ENCODE results near the gene LLGL2. TPM values are rescaled to one million over a fixed set of nuclear protein-coding genes. Genes with fewer than 3 reads are reported as not detected.

LLGL2 gene
- total and polyA plus RNA-seq, 10 of the 15 experiments (the other 5 are each of a cell fraction or from before 2014, with no cell fraction given), result 0.21 to 9.9 (median 4.5) TPM

DNA sequence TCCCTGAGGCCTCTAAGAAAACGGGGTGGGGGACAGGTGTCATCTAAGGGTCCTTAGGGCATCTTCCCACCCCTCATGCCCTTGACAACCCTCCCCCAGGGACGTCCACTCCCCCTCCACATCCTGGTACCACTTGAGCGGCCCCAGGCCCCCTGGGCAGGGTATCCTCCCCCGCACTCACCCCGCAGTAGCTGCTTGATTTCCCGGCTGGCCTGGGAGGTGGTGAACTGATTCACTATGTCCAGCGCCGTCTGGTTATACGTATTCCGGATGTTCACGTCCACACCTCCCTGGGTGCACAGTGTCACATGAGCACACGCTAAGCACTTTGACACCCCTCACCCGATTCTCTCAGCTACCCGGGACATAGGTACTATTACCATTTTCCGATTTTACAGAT is 19.9 kb upstream of the LLGL2 start:
- 59% methylated on average over 14 of the region's 15 CpGs for WGBS (ENCODE audit: insufficient coverage, insufficient replicate concordance, low lambda C conversion rate, missing lambda C conversion rate)
- no peaks in the 10 kb centered on the region for H3K79me2 ChIP-seq (ENCODE audit: control insufficient read depth, insufficient read depth, low read length)
- TF ChIP-seq FOXM1 (IDR thresholded peaks at IDR 0.05; ENCODE audit: low read depth, low read length) (no peak), GATAD2B (conservative IDR thresholded peaks at IDR 0.05; ENCODE audit: low read depth) (no peak), NFXL1 (IDR thresholded peaks at IDR 0.05; ENCODE audit: borderline replicate concordance) (no peak), TBL1XR1 (IDR thresholded peaks at IDR 0.05; ENCODE audit: low read depth, low read length) (no peak), ZNF274 (IDR thresholded peaks at IDR 0.05; ENCODE audit: insufficient read depth, insufficient read length) (no peak), EZH2 (IDR thresholded peaks at IDR 0.05; ENCODE audit: borderline replicate concordance, control insufficient read depth, low read depth, low read length) (no peak), NFIC (IDR thresholded peaks at IDR 0.05; ENCODE audit: low read depth, low read length) (no peak), YY1 (IDR thresholded peaks at IDR 0.05; ENCODE audit: low read depth, low read length) (no peak)
- TF ChIP-seq, protein P1, sequence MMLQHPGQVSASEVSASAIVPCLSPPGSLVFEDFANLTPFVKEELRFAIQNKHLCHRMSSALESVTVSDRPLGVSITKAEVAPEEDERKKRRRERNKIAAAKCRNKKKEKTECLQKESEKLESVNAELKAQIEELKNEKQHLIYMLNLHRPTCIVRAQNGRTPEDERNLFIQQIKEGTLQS (IDR thresholded peaks at IDR 0.05; ENCODE audit: borderline replicate concordance, extremely low read depth, low read depth, low read length), result no peak
- intact Hi-C loops (cut with micrococcal nuclease; ENCODE audit: unreplicated experiment), result no loop called here
- H3K4me3 ChIP-seq, result no peak overlapping the region
- no peak overlapping the region for H3K27ac ChIP-seq (ENCODE audit: control insufficient read depth, insufficient read depth)
- ATAC-seq, result no peak
- no peak overlapping the region for H3K4me2 ChIP-seq (ENCODE audit: control insufficient read depth, insufficient read depth)
- ChIA-PET SMC1A (ENCODE audit: uncharacterized antibody, unreplicated experiment) (interaction anchor here (1.4 kb wide), 1 partner anchor 77 kb away, joined by 5 read pairs; no protein-coding TSS in a partner anchor), CTCF (interaction anchor here (1.5 kb wide), 1 partner anchor 11 kb away, joined by 6 read pairs; the partner anchor contains the start of gene TSEN54), RAD21 (ENCODE audit: unreplicated experiment) (no interaction called here), POLR2A (interaction anchor here (0.6 kb wide), 1 partner anchor 22 kb away, joined by 3 read pairs; no protein-coding TSS in a partner anchor)
- BruUV-seq (replicated peaks), result no TSS peak
- H3K9me3 ChIP-seq (replicated peaks; ENCODE audit: control insufficient read depth, insufficient read depth, low read length), result no peaks in the 10 kb centered on the region
- H3K9ac ChIP-seq (ENCODE audit: control insufficient read depth, insufficient read depth, low read length), result no peak overlapping the region
- DNase-seq (ENCODE audit: low read depth, low spot score), result no peak
- no peak for FAIRE-seq
- no peak overlapping the region for H2AFZ ChIP-seq (ENCODE audit: control insufficient read depth, low read depth, low read length)
- no peaks in the 10 kb centered on the region for H4K20me1 ChIP-seq (ENCODE audit: control insufficient read depth, insufficient read depth)
- in situ Hi-C loops (cut with MboI), result no loop called here
- no peaks in the 10 kb centered on the region for H3K27me3 ChIP-seq (replicated peaks in 1 of 2; ENCODE audit: control insufficient read depth in 2 of 2, insufficient read depth in 2 of 2, low read length in 1 of 2)
- H3K36me3 ChIP-seq (ENCODE audit: control insufficient read depth in 2 of 2, insufficient read depth in 2 of 2, low read length in 1 of 2), result no peaks in the 10 kb centered on the region; a peak in 1 of 4 replicates
- H3K4me1 ChIP-seq (ENCODE audit: control insufficient read depth, insufficient read depth, low read length), result no peaks in the 10 kb centered on the region
